ENCODE data around the gene BORCS8.

DNA sequence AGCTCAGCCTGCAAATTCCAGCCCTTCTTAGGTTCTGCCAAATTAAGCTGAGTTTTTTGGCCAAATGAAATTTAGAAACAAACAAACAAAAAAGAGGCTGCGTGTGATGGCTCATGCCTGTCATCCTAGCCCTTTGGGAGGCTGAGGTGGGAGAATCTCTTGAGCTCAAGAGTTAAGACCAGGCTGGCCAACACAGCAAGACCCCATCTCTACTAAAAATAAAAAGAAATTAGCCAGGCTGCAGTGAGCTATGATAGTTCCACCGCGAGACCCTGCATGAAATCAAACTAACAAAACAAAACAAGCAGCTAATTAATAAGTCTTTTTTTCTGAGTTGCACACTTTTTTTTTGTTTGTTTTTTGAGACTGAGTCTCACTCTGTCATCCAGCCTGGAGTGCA lies 37.7 kb upstream of the BORCS8 start:
- TF ChIP-seq YY1 (IDR thresholded peaks at IDR 0.05; ENCODE audit: insufficient read depth, insufficient read length) (no peak), ZNF274 (IDR thresholded peaks at IDR 0.05; ENCODE audit: low read depth, low read length) (no peak)

Measured in NT2/D1 (cell line).